HFF-Myc (cell line): ENCODE measurements around the gene TBC1D19.

Experiments
- DNase-seq: peaks from one replicate; pipeline ENCODE4 v3.0.0-alpha.2; 2011; ENCODE audit warnings: low read depth; ENCODE audit errors: extremely low read depth
- H3K4me3 ChIP-seq: replicated peaks from 2 replicates; pipeline ENCODE4 v1.5.1; 2011; ENCODE audit warnings: low read depth, mild to moderate bottlenecking, control low read depth, low read length
- TF ChIP-seq, protein P1 (sequence below): IDR thresholded peaks from 2 replicates; pipeline ENCODE4 v1.5.1; 2012; ENCODE audit warnings: mild to moderate bottlenecking, low read depth, low read length, control low read depth; ENCODE audit errors: missing control alignments

Gene TBC1D19

DNA sequence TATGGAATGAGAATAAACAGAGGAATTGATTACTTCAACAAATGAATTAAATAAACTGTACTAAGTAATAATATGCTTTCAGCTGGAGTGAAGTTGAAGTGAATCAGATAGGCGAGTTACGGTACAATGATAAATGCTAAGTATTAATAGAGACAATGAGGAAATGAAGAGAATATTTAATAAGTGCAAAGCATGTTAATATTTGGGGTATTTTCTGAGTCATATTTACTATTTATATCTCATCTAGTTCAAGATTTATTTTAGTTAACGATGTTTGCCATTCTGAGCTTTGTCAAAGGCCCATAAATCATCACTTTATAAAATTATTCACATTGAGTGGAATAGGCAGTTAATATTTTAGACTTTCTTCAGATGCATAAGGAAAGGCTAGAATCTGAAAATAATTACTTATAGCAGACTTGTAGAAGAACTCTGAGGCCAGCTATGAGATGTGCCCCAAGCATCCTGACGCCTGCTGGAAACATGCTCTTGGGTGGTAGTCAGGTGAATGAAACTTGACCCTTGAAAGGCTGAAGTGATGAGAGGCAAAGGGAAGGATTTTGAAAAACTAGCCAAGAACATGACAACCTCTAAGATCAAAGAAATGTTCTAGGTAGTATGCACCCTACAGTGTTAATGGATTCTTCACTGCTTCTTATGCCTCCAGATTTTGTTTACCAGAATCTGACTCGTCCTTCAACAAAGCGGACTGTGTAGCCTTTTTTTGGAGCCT is 142.9 kb downstream of the TBC1D19 start:
- no peak overlapping the region for H3K4me3 ChIP-seq
- TF ChIP-seq, protein P1, sequence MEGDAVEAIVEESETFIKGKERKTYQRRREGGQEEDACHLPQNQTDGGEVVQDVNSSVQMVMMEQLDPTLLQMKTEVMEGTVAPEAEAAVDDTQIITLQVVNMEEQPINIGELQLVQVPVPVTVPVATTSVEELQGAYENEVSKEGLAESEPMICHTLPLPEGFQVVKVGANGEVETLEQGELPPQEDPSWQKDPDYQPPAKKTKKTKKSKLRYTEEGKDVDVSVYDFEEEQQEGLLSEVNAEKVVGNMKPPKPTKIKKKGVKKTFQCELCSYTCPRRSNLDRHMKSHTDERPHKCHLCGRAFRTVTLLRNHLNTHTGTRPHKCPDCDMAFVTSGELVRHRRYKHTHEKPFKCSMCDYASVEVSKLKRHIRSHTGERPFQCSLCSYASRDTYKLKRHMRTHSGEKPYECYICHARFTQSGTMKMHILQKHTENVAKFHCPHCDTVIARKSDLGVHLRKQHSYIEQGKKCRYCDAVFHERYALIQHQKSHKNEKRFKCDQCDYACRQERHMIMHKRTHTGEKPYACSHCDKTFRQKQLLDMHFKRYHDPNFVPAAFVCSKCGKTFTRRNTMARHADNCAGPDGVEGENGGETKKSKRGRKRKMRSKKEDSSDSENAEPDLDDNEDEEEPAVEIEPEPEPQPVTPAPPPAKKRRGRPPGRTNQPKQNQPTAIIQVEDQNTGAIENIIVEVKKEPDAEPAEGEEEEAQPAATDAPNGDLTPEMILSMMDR: no peak
- DNase-seq: no peak

DNA sequence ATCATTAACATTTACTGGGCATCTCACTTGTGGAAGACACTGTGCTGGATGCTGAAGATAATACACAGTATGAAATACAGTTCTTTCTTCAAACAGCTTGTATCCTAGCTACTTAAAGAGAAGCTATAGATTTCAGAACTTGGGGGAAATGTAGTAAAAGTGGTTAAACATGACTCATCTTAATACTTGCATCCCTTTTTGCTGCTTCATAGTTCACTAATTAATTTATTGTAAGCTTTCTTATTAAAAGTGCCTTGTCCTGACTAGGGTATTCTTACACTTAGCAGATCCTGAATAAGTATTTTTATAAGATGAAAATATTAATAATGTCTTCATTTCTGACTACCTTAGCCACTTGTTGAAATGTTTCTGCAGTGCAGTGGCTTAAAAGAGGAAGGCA is 144.0 kb downstream of the TBC1D19 start:
- TF ChIP-seq, protein P1: no peak
- DNase-seq: no peak
- no peak overlapping the region for H3K4me3 ChIP-seq

DNA sequence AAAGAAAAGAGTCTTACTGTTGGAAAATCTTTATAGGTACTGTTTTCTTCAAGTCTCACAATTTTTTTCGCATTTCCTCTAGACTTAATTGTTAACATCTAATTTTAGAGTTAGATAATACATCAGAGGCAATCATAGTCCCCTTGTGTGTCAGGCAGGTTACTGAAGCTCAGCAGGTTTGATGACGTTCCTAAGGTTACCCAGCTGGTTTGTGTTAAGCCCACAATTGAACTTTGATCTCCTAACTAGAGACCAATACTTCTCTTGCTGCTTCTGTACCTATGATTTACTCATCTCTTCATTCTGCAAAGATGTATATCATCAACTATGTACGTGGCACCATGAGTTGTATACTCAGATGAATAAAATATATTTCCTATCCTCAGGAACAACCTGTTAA is 145.1 kb downstream of the TBC1D19 start:
- TF ChIP-seq, protein P1: no peak
- no peak for DNase-seq
- H3K4me3 ChIP-seq: no peak overlapping the region

DNA sequence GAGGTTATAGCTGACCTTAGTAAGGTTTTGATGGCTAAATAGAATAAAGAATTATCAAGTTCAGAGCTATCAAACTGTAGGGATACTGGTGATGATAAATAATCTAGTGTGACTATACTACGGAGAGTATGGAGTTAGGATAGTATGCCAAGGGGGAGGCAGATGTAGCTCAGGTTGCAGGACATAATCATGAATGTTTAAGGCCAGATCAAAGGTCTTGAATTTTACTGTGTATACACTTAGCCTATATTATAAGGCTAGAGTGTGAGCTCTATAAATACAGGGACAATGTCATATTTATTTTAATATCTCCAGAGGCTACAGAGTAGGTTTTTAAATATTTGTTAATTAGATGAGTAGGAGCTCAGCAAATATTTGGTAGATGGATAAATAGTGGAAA is 145.7 kb downstream of the TBC1D19 start:
- no peak for DNase-seq
- TF ChIP-seq, protein P1: no peak

DNA sequence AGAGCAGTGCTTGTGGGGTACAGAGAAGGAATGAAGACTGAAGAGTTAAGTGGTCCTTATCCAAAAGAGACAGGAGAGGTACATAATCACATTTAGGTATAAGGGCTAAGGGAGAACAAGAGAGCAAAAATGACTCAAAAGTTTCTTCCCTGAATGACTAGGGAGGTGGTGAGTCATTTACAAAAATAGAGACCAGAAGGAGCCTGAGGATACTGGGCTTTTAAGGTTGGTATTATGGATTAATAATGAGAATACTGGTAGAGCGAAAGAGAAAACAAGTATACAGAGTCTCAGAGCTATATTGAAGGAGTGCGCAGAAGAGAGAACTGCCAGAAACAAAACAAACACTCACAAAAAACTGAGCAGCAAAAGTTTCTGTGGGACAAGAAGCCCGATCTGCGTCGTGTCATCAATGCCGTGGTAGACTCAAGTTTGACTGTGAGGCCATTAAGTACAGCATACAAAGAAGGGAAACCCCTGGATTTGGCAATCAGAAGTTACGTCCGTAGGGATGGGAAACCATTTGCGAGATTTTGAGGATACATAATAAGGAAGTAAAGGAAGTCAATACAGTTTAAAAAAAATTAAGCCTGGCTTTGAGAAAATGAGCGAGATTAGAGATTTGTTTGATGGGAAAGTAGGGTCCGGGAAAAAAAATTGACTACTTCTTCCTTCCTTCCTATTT is 147.6 kb downstream of the TBC1D19 start:
- DNase-seq: no peak
- TF ChIP-seq, protein P1: no peak
- H3K4me3 ChIP-seq: no peak overlapping the region

More for the DNA sequence above, 145.7 kb downstream of the TBC1D19 start:
- no peak overlapping the region for H3K4me3 ChIP-seq

DNA sequence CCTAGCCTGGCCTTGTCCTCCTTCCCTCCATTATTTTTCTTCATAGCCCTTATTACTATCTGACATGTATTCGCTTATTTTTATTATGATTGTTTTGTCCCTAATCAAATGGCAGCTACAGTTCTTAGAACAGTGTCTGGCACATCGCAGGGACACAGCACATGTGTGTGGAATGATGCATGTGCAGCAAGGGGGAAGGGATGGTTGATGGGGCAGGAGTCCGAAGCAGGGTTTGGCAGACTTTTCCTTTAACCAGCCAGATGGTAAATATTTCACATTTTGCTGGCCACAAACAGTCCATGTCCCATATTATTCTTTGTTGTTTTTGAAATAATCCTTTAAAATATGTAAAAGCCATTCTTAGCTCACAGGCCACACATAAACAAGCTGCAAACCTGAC is 148.5 kb downstream of the TBC1D19 start:
- TF ChIP-seq, protein P1: no peak
- H3K4me3 ChIP-seq: no peak overlapping the region
- DNase-seq: no peak

DNA sequence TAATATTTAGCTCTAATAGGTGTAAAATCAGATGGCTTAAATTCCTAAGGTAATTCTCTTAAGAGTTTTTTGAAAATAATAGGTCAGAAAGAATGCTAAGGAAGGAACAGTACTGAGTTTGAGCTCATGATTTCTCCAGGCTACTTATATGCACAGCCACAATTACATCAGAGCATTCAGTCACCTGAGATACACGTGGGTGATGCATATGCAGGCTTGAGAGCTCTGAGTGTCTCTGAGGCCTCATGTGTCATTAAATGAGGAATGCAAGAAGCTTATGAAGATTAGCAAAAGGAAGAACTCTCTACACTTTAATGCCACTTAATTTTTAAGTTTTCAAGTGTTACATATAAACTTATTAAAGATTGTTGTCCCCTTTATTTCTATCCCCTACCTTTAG is 152.7 kb downstream of the TBC1D19 start:
- TF ChIP-seq, protein P1: no peak
- peak; percentile 6 for DNase-seq
- H3K4me3 ChIP-seq: no peak overlapping the region
